Measurements from ENCODE around the gene MTHFSD.

MTHFSD gene

DNA sequence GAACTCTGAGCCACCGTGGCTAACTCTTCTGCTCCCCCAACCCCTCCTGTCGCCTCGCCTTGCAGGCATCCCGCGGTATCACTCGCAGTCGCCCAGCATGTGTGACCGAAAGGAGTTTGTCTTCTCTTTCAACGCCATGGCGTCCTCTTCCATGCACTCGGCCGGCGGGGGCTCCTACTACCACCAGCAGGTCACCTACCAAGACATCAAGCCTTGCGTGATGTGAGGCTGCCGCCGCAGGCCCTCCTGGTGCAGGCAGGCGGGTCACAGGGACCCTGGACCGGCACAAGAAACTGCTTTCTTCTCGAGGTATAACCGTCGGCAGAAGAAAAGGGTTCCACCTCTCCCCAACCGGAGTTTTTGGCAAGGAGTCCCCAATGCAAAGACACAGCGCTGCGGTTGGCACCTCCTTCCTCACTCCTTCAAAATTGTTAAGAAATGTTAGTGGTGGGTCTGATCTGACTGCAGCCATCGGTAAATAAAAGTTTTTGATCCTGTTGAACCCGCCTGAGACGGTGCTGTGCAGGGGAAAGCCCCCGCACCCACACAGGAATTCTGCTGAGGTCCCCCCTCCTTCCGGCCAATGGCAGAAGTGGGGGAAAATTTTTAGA lies 42.1 kb downstream of the MTHFSD start:
- DNase-seq, result no peak

- DNase-seq, result no peak
Measured at GRCh38 chr16:86512301-86512859, 42.7 kb downstream of the MTHFSD start.

- DNase-seq, result no peak
Measured at GRCh38 chr16:86511317-86512161, 43.5 kb downstream of the MTHFSD start.

GRCh38 chr16:86510465-86511261 lies 44.4 kb downstream of the MTHFSD start, which contains the start of gene FOXF1:
Gene FOXF1 (plus strand): TSS chr16:86510527. CDS start chr16:86510570, 43 bp downstream.
- DNase-seq, result no peak

DNA sequence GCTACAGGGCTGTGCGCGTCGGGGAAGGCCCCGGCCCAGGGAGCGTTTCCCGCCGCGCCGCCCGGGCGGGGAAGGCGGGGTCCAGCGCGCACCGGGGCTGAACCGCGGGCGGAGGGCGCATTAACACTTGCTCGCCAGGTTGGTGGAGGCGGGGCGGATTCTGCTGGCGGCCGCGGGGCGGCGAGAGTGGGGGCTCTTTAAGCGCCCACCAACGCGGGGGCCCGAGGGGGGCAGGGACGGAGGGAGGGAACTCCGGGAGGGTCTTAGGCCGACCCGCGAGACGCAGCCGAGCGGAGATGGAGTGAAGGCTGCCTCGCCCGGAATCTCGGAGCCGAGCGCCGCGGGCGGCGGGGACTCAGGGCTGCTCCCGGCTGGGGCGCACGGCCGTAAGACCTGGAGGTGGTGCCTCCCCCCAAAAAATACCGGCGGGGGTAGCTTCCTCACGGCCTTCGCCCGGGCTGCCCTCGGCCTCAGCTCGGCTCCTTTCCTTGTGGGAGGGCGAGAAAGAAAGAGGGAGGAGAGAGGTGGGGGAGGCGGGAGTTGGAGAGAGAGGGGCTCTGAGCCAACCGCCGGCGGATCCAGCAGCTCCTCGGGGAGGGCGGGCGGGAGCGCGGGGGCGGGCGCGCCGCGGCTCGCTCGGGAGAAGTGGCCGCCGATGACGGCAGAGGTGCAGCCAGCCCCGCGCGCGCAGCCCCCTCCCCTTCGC lies 45.1 kb downstream of the MTHFSD start:
- peak; percentile 71 for DNase-seq

- peak; percentile 57 for DNase-seq
Measured at GRCh38 chr16:86508947-86509758, 45.9 kb downstream of the MTHFSD start.

DNA sequence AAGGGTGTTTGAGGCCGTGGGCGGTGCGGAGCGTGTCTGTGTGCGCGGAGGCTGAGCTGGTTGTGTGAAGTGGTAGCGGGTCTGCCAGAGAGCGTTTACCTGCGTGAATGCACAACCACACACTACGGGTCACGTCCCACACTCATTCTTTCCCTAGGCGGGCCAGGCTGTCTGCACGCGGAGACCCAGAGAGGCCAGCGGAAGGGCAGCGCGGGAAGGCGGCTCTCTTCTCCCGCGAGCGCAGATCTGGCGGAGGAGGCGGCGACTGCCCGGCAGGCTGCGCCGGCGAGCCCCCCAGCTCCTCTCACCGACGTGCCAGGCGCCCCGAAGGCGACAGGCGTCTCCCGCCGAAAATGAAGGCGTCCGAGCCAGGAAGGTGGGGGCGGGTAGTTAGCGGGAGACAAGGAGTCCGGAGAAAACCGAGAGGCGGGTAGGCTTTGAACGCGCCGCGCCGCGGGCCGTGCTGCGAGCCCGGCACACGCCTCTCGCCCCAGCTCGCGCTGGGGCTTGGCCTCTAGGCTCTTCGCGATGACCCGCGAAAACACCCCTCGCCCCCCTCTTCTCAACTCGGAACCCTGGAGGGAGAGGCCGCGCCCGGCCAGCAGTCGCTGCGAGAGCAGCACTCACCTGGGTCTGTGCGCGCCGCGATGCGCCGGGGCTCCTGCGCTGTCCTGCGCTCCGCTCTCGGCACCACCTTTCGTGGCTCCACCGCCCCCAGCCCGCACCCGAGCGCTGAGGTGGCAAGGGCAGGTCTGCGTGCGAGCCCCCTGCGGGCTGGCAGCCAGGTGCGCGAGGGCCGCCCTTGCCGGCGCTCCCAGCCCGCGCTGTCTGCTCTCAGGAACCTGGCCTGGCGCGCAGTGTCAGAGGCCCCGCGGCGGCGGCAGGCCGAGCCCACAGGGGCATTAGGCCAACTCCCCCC lies 46.7 kb downstream of the MTHFSD start:
- DNase-seq, result no peak

DNA sequence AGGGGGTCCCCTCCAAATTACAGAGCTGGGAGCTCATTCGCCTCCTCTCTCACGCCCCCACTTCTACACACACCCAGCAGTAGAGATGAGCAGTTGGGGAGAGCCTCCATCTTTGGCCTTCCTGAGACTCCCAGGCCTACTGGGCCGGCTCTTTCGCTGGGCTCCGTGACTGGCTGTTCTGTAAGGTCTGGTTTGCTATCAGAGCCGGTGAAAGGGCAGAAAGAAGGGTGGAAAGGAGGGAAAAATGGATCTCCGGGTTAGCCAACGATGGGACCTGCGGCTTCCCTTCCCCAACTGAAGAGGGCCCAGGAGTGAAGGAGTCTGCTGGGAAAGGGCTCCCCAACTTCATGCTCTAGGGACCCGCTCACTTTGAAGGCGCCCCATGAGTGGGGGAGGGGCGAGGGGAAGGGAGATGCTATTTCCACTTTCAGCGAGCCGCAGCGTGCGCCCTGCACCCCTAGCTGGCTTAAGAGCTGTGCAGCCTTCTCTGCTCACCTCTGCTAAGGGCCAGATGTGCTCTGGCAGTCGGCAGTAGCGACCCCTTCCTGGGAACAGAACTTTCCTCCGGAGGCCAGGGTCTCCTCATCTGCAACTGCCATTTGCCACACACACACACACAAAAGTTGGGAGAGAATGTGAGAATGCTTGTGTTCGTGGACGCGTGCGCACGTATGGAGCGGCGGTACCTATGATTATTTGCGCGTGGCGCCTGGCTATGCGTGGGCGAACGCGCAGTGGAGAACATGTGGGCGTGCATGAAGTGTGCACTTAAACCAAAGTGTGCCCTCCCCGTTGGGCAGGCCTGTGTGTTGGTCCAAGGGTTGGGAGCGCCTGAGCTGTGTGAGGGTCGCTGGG lies 47.6 kb downstream of the MTHFSD start:
- no peak for DNase-seq

- DNase-seq, result no peak
Measured at GRCh38 chr16:86505899-86506864, 48.9 kb downstream of the MTHFSD start.

- DNase-seq, result no peak
Measured at GRCh38 chr16:86505185-86505898, 49.7 kb downstream of the MTHFSD start.

- DNase-seq, result no peak
Measured at GRCh38 chr16:86504315-86505184, 50.5 kb downstream of the MTHFSD start.

DNA sequence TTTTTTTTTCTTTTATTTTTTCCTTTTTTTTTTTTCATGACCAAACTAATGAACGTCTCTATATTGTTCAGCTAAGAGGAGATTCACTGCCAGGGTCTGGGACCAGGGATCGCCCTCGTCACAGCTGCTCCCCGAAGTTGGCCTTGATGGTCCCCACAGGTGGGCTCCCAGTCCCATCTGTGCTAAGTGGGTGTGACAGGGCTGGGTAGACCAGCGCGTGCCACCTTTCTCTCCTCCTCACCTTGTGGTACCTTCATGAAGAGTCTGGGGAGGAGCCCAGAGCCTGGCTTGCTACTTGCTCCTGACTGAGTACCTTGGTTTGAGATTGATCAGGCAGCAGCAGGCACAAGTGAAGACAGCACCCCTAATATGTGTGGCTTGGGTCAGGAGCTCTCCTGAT lies 51.2 kb downstream of the MTHFSD start:
- DNase-seq, result no peak

DNA sequence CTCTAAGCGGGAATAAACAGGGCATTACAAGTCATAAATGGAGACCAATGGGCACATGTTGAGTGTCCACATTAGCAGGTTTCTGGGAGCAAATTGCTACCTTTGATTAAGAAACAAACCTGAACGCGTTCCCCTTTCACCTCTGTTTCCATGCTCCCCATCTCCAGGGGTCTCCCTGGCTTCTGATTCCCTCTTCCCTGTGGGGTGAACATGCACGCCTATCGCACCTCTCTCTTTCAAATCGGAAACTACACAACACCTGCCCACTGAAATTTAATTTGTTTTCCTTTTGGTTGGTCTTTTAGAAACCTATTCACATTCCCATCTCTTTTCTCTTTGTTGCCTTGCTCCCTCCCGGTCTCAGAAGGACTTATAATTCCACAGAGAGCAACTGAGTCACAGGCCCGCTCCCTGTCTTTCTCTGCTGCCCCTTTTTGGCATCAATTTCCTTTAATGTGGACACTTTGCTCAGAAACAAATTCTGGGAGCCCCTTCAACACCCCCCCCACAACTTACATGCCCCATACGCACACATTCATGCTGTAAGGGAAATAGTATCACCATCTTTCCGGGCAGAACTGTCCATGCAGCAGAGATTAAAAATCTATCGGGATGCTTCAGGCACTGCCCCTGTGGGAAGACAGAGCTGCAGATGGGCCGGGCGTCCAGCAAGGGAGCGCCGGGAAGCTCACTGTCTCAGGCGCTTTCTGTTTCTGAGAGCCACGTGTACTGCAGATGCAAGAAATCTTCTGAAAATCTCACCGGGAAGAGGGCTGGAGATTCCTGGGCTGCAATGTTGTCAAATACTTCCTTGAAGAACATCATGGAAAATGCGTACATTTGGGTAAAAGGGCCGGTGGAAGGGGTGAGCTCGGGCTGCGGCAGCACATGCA lies 51.9 kb downstream of the MTHFSD start:
- no peak for DNase-seq

GRCh38 chr16:86501989-86502855 lies 52.8 kb downstream of the MTHFSD start:
- DNase-seq, result no peak
